CD4-positive, alpha-beta T cell treated with Interleukin-2 at 100 ng/mL for 4 hours (primary cell): ENCODE data around the gene BTBD2.

Experiments
- DNase-seq: peaks from one replicate; pipeline ENCODE4 v3.0.0-alpha.2; 2020; ENCODE audit warnings: low spot score

Gene BTBD2

GRCh38 chr19:2015608-2015950 is at the start of gene BTBD2:
Gene BTBD2, minus strand, starts transcription at chr19:2015714. Its CDS starts 11 bp downstream, at chr19:2015703.
- DNase-seq: peak; percentile 60

GRCh38 chr19:2064788-2065524 is 49.4 kb upstream of the BTBD2 start:
- DNase-seq: no peak

DNA sequence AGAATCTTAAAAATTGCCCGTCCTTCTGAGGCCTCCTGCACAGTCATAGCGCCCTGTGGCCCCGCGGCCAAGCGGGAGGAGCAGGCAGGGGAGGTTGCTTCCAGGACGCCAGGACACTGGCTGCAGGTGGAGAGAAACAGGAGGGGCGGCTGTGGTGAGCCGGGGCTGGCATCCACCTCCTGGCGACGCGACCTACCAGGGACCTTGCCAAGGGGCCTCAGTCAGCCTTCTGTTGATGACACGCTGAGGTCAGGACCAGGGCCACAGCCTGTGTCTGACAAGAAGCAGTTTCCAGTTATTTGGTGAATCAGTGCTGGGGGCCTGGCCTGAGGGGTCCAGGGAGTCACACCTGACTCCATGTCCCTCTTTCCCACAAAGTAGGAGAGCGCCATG is 48.9 kb upstream of the BTBD2 start:
- no peak for DNase-seq

DNA sequence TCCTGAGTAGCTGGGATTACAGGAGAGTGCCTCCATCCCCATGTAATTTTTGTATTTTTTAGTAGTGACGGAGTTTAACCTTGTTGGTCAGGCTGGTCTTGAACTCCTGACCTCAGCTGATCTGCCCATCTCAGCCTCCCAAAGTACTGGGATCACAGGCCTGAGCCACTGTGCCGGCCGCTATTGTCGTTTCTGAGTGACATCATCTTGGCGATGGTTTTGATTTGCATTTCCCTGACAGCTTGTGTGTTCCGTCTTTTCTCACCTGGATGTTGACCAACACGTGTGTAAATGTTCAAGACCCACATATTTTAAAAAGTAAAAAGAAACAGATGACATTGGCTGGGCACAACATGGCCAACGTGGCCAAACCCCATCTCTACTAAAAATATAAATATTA is 48.3 kb upstream of the BTBD2 start:
- DNase-seq: no peak

GRCh38 chr19:2062770-2063169 is 47.3 kb upstream of the BTBD2 start:
- no peak for DNase-seq

DNA sequence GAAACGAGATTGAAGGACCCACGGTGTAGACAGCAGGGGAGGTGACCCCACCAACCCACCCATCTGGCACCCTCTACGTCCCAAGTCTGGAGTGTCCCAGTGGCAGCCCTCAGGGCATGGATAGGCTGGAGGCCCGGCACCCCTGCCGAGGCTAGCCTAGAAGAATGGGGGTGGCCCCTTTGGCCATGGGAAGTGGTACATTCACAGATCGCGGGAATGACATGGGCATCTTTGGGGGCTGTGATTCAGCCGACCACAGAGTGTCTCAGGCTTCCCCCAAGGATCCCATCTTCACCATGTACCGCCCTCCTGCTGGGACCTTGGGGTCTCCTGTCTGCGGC is 46.8 kb upstream of the BTBD2 start:
- DNase-seq: no peak

DNA sequence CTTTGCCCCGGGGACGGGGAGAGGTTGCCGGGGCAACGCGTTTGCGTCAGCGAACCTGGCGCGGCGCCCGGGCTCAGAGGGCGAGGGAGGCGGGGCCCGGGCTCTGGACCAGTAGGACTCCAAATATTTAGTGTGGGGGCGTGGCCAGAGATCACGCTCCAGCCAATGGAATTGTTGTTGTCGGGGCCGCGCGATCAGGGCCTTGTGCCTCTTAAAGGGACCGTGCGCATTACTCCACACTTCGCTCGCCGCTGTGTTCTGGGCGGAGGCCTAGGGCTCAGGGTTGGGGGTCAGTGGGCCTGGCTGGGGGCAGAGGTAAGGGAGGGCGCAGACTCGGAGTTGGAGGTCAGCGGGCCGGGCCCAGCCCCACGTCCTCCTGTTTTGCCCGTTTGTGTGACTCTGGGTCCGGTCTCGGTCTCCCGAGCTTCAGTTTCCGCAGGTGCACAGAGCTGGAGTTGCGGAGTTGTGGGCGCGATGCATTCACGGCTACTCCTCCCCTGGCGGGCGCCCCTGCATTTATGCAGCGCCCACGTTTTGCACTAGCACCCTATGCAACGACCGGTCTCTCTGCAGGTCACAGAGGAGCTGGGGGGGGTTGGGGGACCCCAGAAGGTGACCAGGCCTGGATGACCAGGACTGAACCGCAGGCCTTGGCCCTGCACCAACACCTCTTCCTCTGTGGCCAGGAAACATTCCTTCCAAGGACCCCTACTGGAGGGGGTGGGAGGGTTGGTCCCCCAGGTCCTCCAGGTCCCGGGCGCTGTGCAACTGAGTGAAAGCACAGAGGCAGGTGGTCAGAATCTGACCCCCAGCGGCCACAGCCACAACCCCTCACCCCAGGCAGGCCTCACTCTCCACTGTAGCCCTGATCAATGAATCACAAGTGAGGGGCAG is 46.2 kb upstream of the BTBD2 start:
- peak; percentile 99 for DNase-seq

DNA sequence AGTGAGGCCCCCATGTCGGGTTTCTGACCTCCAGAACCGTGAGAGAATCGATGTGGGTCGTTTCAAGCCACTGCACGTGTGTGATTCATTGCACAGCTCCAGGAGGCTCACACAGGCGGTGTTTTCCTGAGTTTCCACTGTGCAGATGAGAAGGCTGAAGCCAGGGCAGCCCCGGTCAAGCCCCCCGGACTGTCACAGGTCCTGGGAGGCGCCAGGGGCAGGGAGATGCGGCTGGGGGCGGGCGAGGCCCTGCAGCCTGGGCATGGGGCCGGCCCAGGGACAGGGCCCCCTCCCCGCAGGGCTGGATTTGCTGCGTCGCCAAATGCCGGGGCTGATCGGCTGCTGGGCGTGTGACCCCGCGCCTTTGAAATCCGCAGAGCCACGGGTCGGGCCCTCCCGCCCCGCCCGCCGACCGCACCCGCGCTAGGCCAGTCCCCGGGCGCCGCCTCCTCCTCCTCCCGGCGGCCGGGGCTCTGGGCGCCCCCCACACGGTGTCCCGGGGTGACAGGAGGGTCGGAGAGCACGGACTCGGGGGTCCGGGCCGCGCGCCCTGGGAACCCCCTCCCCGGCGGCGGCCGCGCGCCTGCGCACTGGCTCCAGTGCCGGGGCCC is 45.5 kb upstream of the BTBD2 start:
- DNase-seq: no peak

- no peak for DNase-seq
Observed at GRCh38 chr19:2059422-2060201, 44.1 kb upstream of the BTBD2 start.

DNA sequence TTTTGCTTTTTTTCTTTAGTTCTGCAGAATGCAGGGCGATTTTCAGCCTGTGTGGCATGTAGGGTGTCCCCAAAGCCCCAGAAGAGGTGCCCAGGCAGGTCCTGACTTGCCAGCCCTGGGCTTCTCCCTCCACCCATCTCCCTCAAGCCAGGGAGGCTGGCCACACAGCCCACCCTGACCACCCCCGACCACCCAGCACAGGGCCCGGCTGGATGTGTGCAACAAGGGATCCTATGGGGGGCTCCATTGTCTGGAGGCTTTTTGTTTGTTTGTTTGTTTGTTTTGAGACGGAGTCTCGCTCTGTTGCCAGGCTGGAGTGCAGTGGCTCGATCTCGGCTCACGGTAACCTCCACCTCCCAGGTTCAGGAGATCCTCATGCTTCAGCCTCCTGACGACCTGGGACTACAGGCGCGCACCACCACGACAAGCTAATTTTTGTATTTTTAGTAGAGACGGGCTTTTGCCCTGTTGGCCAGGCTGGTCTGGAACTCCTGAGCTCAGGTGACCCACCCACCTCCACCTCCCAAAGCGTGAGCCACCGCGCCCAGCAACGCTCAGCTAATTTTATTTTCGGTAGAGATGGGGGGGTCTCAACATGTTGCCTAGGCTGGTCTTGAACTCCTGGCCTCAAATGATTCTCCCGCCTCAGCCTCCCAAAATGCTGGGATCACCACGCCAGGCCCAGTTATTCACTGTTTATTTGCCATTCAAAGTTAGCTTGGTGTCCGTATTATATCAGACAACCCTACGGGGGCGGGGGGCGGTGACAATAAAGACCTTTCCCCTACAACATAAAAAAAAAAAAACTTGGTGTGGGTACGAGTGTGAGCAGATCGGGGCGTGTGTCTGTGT is 43.3 kb upstream of the BTBD2 start:
- no peak for DNase-seq

DNA sequence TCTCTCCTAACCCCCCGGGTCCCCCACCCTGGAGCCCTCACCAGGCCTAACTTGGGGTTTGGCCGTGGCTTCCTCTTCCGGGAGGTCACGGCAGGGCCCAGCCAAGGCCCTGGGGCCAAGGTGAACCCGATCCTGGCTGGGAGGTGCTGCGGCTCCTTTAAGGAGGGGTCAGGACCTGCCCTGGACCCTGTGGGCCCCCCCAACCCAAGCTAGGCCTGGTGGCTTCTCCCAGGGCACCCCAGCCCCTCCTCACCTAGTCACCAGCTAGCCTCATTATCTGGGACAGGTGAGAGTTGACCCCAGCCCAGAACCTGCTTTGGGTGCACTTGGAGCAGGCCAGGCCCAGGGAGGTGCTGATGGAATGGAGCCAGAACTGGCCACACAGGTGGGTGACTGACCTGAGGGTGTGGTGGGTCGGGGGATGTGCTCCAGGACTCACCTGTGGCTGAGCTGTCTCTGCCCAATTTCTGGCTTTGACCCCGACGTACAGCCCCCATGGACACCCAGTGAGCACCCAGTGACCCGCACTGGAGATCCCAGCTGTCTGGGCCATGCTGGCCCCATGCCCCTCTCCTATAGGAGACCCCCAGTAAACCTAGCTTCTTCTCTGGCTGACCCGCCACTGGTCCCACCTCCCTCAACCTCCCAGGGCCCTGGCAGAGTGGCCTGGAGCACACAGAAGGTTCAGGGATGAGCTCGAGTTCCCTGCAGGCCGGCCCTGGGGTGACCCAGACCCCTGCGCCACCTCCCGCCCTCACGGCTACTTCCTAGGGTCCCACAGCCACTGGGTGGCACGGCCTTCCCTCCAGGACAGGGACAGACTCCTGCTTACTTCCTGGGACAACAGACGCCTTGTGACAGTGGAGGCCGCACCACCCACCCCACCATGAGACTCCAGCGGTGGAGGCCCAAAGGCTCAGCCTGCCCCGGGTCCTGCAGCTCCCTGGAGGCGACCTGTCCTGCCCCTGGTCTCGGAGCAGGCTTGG is 42.3 kb upstream of the BTBD2 start:
- no peak for DNase-seq

DNA sequence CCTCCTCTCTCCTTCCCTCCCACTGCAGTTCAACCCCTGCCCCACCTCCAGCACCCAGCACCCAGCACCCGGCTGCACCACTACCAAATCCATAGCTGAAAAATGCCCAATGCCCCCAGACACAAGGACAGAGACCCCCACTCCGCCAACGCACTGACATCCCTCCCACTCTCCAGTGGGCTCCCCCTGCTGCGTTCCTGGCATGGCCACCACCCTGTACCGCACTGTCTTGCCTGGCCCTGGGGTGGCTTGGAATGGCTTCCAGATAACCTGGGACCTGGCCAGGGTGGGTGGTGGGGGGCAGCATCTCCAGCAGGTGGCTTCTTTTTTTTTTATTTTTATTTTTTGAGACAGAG is 41.3 kb upstream of the BTBD2 start:
- DNase-seq: no peak

DNA sequence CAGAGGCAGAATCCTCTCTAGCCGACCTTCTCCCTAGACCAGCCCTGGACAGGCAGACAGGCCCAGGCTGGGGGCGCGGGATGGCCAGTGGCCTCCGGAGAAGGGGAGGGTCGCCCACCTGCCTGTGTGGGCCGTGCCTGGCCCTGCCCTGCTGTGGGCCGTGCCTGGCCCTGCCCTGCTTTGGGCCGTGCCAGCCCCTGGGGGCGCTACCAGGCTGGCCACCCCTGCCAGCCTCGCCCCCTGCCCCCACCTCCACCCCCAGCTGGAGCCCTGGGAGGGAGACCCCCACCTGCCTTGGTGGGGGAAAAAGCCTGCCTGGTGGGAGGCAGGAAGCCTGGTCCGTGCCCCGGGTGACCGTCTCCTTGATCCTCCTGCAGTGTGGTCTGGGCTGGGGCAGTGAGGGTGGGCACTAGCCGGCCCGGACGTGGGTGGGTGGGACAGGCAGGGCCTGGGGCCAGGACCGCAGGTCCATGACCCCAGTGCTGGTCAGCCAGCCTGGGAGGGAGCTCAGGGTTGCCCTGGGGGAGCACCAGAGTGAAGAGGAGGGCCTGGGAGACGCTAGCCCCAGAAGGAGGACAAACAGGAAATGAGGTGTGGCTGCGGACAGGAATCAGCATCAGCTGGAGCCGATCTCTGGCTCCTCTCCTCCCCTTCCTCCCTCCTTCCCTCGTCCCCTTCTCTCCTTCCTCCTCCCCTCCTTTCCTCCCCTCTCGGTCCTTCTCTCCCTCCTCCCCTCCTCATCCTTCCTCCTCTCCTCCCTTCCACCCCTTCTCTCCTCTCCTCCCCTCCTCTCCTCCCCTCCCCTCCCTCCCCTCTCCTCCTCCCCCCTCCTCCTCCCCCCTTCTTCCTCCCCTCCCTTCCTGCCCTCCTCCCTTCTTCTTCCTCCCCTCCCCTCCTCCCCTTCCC is 40.7 kb upstream of the BTBD2 start:
- peak; percentile 20 for DNase-seq

DNA sequence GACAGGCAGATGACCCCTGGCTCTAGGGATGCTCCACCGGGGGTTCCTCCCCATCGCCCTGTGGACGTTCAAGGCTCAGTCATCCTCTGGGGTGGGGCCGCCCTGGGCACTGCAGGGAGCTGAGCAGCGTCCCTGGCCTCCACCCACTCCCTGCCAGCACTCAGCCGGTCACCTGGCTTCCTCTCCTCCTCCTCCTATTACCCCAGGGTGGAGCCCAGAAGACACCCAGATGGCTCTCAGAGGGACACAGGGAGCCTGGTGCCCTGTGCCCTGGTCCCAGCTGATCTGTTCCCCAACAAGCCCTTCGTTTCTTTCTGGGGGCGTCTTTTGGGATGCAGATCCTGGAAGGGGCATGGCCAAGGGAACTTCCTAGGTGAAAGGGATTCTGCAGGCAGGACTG is 39.2 kb upstream of the BTBD2 start:
- DNase-seq: no peak

DNA sequence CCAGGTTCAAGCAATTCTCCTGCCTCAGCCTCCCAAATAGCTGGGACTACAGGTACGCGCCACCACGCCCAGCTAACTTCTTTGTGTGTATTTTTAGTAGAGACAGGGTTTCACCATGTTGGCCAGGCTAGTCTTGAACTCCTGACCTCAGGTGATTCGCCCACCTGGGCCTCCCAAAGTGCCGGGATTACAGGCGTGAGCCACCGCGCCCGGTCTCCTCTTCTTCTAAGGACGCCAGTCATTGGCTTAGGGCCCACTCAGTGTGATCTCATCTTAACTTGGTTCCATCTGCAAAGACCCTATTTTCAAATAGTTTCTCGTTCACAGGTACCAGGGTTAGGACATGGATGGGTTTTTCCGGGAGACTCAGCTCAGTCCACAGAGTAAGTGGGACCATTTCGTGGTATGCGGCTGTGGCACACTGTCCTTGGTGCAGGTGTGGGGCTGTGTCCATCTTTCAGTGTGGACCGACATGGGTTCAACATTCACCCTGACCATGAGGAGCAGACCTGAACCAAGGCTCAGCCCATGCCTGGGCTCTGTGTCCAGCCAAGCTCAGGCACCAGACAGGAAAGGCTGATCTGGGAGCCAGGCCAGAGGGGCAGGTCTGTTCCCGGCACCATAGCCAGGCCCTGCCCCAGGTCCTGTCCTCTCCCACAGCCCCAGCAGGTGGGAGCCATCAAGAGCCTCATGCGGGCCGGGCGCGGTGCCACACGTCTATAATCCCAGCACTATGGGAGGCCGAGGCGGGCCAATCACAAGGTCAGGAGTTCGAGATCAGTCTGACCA is 38.3 kb upstream of the BTBD2 start:
- DNase-seq: no peak

DNA sequence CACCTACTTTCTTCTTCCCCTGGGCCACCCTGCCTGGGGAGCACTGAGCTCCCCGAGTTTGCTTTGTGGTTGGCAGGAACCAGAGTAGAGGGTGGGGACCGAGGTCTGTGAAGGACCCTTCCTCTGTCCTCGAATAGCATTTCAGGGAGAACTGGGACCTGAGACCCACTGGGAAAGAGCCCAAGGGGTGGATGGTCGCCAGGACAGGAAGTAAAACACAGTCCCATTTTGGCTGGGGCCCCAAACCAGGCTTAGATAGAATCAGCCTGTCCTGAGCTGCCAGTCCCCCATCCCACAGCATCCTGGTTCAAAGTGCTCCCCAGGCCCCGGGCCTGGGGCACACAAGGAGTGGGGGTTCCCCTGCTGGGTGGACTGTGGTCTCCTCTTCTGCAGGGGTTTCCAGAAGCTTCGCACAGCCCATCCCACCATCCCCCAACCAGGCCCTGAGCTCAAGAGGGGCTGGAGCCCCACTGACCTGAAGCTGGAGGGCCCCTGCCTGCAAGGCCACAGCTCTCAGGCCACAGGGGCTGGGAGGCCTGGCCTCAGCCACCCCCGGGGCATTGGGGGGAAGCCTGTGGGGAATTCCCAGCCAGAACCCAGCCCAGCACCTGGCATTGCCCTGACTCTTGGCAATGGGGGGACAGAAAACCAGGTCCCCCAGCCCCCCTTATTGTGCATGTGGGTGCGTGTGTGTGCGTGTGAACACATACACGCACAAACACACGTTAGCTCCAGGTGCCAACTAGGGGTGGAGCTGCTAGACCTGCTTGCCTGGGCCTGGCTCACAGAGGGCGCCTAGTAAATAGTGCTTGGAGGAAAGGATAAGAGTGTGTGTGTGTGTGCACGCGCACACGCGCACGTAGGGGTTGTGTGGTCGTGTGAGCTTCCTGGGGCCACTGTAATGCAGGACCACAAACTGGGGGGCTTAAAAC is 36.5 kb upstream of the BTBD2 start:
- peak; percentile 60 for DNase-seq
